ENCODE measurements around the gene PYGM. TPM values are rescaled to one million over a fixed set of nuclear protein-coding genes. Genes with fewer than 3 reads are reported as not detected.

Gene PYGM
- polyA plus RNA-seq, 1 experiment = 0.14 TPM

GRCh38 chr11:64751580-64751979 is 8.2 kb downstream of the PYGM start:
- ChIA-PET CTCF (no interaction called here), POLR2A (no interaction called here)
- DNase-seq (ENCODE audit: low read depth, low spot score) = no peak
- H3K4me3 ChIP-seq (ENCODE audit: low read depth, low read length) = no peak overlapping the region
- no peak for TF ChIP-seq CTCF (IDR thresholded peaks at IDR 0.05; ENCODE audit: low read depth, low read length)
- no peaks in the 10 kb centered on the region; the same call in 1 of the 2 replicates for H3K9me3 ChIP-seq (ENCODE audit: control insufficient read depth, insufficient read depth, low read length)
- H3K27me3 ChIP-seq (ENCODE audit: control insufficient read depth, insufficient read depth, low read length) = peaks cover 2% of the 10 kb centered on the region
- H3K27ac ChIP-seq (ENCODE audit: low read depth, low read length) = no peak overlapping the region

GRCh38 chr11:64751136-64751535 is 8.6 kb downstream of the PYGM start:
- Histone ChIP-seq H3K27me3 (ENCODE audit: control insufficient read depth, insufficient read depth, low read length) (peaks cover 7% of the 10 kb centered on the region), H3K4me3 (ENCODE audit: low read depth, low read length) (no peak overlapping the region), H3K9me3 (ENCODE audit: control insufficient read depth, insufficient read depth, low read length) (no peaks in the 10 kb centered on the region; the same call in 1 of the 2 replicates), H3K27ac (ENCODE audit: low read depth, low read length) (no peak overlapping the region)
- ChIA-PET POLR2A (no interaction called here), CTCF (no interaction called here)
- DNase-seq (ENCODE audit: low read depth, low spot score) = no peak
- TF ChIP-seq CTCF (IDR thresholded peaks at IDR 0.05; ENCODE audit: low read depth, low read length) = no peak

- H3K27me3 ChIP-seq (ENCODE audit: control insufficient read depth, insufficient read depth, low read length) = peaks cover 12% of the 10 kb centered on the region
- DNase-seq (ENCODE audit: low read depth, low spot score) = no peak
- no peaks in the 10 kb centered on the region; the same call in 1 of the 2 replicates for H3K9me3 ChIP-seq (ENCODE audit: control insufficient read depth, insufficient read depth, low read length)
- TF ChIP-seq CTCF (IDR thresholded peaks at IDR 0.05; ENCODE audit: low read depth, low read length) = no peak
- ChIA-PET POLR2A (no interaction called here), CTCF (no interaction called here)
- no peak overlapping the region for H3K27ac ChIP-seq (ENCODE audit: low read depth, low read length)
- no peak overlapping the region for H3K4me3 ChIP-seq (ENCODE audit: low read depth, low read length)
Measured at GRCh38 chr11:64750361-64751054, 9.3 kb downstream of the PYGM start.

GRCh38 chr11:64747961-64748665 is 11.7 kb downstream of the PYGM start:
- POLR2A ChIA-PET = interaction anchor here (0.7 to 1.1 kb wide), 2 partner anchors 9 to 13 kb away, joined by 3 read pairs; no protein-coding TSS in a partner anchor

More at GRCh38 chr11:64747961-64748665, 11.7 kb downstream of the PYGM start:
- H3K27ac ChIP-seq (ENCODE audit: low read depth, low read length) = peak overlapping the region; percentile 83
- peaks cover 31% of the 10 kb centered on the region for H3K27me3 ChIP-seq (ENCODE audit: control insufficient read depth, insufficient read depth, low read length)
- DNase-seq (ENCODE audit: low read depth, low spot score) = peak; percentile 8
- peaks cover 3% of the 10 kb centered on the region; the same call in 1 of the 2 replicates for H3K9me3 ChIP-seq (ENCODE audit: control insufficient read depth, insufficient read depth, low read length)
- CTCF ChIA-PET = interaction anchor here (0.6 to 1.0 kb wide), 2 partner anchors 260 to 447 kb away, joined by 4 to 6 read pairs; no protein-coding TSS in a partner anchor
- no peak for TF ChIP-seq CTCF (IDR thresholded peaks at IDR 0.05; ENCODE audit: low read depth, low read length)
- H3K4me3 ChIP-seq (ENCODE audit: low read depth, low read length) = no peak overlapping the region
